Right atrium auricular region (tissue), 2 donors: ENCODE measurements around the gene PRKAR2B. TPM values are rescaled to one million over a fixed set of nuclear protein-coding genes. Genes with fewer than 3 reads are reported as not detected.

ENCODE experiments used
- DNase-seq: peaks from one replicate; pipeline ENCODE4 v3.0.0-alpha.2; 2019; ENCODE audit warnings: low spot score
- H3K27ac ChIP-seq, 2 donors: fragments of 200-600 bp; sonication (generic); 1 replicate in 1 of 2; 2 replicates in 1 of 2; pipeline ENCODE4 v1.5.1; 2016 to 2019
- H3K27me3 ChIP-seq, 2 donors: fragments of 200-600 bp; sonication (generic); one replicate each; pipeline versions ENCODE4 v1.5.1 to v1.6.0; 2017 to 2019
- H3K36me3 ChIP-seq: fragments of 200-600 bp; sonication (generic); one replicate; pipeline ENCODE4 v1.5.1; 2016
- H3K4me1 ChIP-seq, 2 donors: fragments of 200-600 bp; sonication (generic); one replicate each; pipeline versions ENCODE4 v1.5.1 to v1.6.0; 2017 to 2019
- H3K4me3 ChIP-seq, 2 donors: fragments of 200-600 bp; sonication (generic); 1 replicate in 1 of 2; 2 replicates in 1 of 2; pipeline ENCODE4 v1.5.1; 2017 to 2019; ENCODE audit warnings: mild to moderate bottlenecking in 1 of 2, moderate library complexity in 1 of 2
- H3K9me3 ChIP-seq, 2 donors: fragments of 200-600 bp; sonication (generic); one replicate each; pipeline ENCODE4 v1.5.1; 2019
- total RNA-seq, 2 donors: library from RNA; depleted of rRNA; stranded (reverse); fragments of >200 nt; gene quantifications; one replicate each; pipeline ENCODE4 v1.1.0, GENCODE V29; 2016
- TF ChIP-seq, protein P1 (sequence below), 2 donors: fragments of 200-600 bp; sonication (generic); IDR thresholded peaks; one replicate each; pipeline ENCODE4 v1.5.1; 2019; ENCODE audit warnings: antibody characterized with exemption in 2 of 2

PRKAR2B gene
- total RNA-seq, 2 donors from 2014 or later = 30.1 to 30.4 TPM

DNA sequence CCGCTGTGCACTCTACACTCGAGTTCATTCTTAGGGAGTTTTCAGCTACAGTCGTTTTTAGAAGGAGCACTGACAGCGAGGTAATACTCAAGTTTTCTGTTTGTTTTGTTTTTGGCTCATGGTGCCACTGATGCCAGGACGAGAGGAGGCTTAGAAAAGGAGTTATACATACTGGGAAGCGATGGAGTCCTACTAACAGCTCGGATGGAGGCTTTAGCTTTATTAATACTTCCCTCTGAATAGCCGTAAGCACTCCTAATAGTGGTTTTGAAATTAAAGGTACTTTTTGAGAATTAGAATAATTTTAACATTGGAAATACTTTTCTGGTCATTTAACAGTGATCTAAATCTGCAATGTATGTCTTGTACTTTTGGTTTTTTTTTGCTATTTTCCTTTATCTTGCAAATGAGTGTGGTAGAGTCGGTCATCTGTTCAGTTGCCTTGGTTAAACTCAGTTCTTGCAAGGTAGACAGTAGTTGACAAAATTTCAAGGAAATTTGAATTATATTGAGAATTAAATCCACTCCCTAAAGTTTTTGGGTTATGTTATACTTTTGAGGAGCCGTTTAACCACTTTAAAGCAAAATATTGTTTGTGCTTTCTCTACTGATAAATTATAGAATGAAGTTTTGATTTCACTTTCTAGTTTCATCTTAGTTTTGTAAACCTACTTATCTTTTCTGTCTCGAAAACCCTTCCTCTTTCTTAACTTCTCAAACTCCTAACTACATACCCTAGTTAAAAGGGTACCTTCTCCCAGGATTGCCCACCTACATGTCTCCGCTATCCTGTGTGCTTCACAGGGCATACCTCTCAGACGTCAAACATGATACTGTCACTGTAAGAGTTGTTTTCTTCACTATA, 125.8 kb downstream of the PRKAR2B start:
- Histone ChIP-seq H3K27ac (peak overlapping the region; percentile 99), H3K4me1 (peaks cover 0 to 47% of the 10 kb centered on the region in 2 donors), H3K4me3 (peak overlapping the region; percentile 95 to 97), H3K9me3 (no peaks in the 10 kb centered on the region), H3K27me3 (no peaks in the 10 kb centered on the region), H3K36me3 (no peaks in the 10 kb centered on the region)
- TF ChIP-seq, protein P1, sequence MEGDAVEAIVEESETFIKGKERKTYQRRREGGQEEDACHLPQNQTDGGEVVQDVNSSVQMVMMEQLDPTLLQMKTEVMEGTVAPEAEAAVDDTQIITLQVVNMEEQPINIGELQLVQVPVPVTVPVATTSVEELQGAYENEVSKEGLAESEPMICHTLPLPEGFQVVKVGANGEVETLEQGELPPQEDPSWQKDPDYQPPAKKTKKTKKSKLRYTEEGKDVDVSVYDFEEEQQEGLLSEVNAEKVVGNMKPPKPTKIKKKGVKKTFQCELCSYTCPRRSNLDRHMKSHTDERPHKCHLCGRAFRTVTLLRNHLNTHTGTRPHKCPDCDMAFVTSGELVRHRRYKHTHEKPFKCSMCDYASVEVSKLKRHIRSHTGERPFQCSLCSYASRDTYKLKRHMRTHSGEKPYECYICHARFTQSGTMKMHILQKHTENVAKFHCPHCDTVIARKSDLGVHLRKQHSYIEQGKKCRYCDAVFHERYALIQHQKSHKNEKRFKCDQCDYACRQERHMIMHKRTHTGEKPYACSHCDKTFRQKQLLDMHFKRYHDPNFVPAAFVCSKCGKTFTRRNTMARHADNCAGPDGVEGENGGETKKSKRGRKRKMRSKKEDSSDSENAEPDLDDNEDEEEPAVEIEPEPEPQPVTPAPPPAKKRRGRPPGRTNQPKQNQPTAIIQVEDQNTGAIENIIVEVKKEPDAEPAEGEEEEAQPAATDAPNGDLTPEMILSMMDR (IDR thresholded peaks at IDR 0.05) = no peak
- DNase-seq = no peak

GRCh38 chr7:107171496-107171895, 127.0 kb downstream of the PRKAR2B start:
- TF ChIP-seq, protein P1 (IDR thresholded peaks at IDR 0.05) = no peak
- DNase-seq = no peak
- no peaks in the 10 kb centered on the region for H3K36me3 ChIP-seq
- H3K9me3 ChIP-seq = no peaks in the 10 kb centered on the region
- no peak overlapping the region for H3K27ac ChIP-seq
- peaks cover 0 to 54% of the 10 kb centered on the region in 2 donors for H3K4me1 ChIP-seq
- no peak overlapping the region for H3K4me3 ChIP-seq
- H3K27me3 ChIP-seq = no peaks in the 10 kb centered on the region

DNA sequence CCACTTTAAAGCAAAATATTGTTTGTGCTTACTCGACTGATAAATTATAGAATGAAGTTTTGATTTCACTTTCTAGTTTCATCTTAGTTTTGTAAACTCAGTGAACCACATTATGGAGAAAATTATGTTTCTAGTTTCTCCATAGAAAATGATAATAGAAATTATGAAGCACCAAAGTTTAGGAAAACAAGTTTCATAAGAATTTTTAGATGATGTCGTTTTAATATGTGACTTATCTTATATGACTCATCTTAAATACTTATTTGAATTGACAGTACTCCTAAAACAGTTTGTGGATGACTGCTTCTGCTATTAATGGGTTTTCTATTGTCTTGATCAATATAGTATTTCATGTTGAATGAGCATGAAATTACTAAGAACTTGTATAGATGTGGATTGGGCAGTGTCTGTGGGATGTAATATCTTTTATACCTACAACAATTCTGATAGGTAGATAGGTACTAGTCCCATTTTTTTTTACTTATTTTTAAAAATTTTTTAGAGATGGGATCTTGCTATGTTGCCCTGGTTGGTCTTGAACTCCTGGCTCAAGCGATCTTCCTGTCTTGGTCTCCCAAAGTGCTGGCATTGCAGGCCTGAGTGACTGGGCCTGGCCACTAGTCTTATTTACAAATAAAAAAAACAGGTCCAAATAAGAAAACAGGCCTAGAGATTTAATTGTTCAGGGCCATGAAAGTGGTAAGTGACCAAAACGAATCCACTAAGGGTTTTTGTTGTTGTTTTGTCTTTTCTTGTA, 127.9 kb downstream of the PRKAR2B start:
- Histone ChIP-seq H3K27ac (peak overlapping the region in 1 of 2 donors; percentile 9), H3K4me3 (no peak overlapping the region), H3K36me3 (no peaks in the 10 kb centered on the region), H3K27me3 (no peaks in the 10 kb centered on the region), H3K4me1 (peaks cover 0 to 62% of the 10 kb centered on the region in 2 donors), H3K9me3 (no peaks in the 10 kb centered on the region)
- TF ChIP-seq, protein P1 (IDR thresholded peaks at IDR 0.05) = no peak
- DNase-seq = no peak

- H3K9me3 ChIP-seq = no peaks in the 10 kb centered on the region
- no peaks in the 10 kb centered on the region for H3K27me3 ChIP-seq
- H3K36me3 ChIP-seq = no peaks in the 10 kb centered on the region
- no peak for DNase-seq
- TF ChIP-seq, protein P1 (IDR thresholded peaks at IDR 0.05) = no peak
- H3K27ac ChIP-seq = no peak overlapping the region
- H3K4me3 ChIP-seq = no peak overlapping the region
- H3K4me1 ChIP-seq = peaks cover 0 to 65% of the 10 kb centered on the region in 2 donors
These were observed 128.7 kb downstream of the PRKAR2B start for GRCh38 chr7:107173191-107173590.

DNA sequence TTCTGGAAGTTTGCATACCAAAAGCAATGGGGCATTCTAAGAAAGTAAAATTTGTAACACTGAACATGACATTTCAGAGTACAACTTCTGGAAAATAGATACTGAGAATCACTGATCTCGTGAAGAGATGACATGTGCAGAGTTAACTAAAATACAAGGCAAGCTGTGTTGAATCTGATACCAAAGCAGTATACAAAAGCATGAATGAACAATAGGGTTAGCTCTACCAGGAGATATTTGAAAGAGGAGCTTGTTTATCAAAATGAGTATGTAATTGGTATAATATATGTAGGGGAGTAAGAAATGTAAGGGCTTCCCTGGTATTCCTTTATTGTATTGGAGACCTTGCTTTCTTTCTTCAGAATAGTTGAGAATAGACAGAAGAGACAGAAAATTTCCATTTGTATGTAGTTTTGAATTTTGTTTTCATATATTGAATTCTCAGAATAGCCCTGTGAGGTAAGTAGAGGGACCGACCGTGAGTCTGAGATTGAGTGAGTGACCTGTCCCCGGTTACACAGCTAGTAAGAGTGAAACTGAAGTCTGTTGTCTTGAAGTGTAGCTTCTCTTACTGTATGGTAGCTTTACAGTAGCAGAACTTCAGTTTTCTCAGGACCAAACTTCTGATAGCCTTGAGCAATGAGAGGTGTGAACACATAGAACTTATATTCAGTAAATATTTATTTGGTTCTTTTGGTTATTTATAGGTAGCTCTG, 129.3 kb downstream of the PRKAR2B start:
- TF ChIP-seq, protein P1 (IDR thresholded peaks at IDR 0.05) = no peak
- Histone ChIP-seq H3K4me1 (peaks cover 0 to 72% of the 10 kb centered on the region in 2 donors), H3K27me3 (no peaks in the 10 kb centered on the region), H3K36me3 (no peaks in the 10 kb centered on the region), H3K9me3 (no peaks in the 10 kb centered on the region), H3K27ac (peak overlapping the region in 1 of 2 donors; percentile 13), H3K4me3 (no peak overlapping the region)
- no peak for DNase-seq
